IgD-negative memory B cell (primary cell): Measurements from ENCODE around the gene CFL1. TPM values are rescaled to one million over a fixed set of nuclear protein-coding genes. Genes with fewer than 3 reads are reported as not detected.

ENCODE experiments used
- H3K27ac Mint-ChIP-seq, 3 donors: one replicate each; pipeline ENCODE4 v1.8.0; 2020 to 2022; ENCODE audit warnings: mild to moderate bottlenecking in 3 of 3, mixed read lengths in 3 of 3, moderate library complexity in 1 of 3
- H3K27me3 Mint-ChIP-seq: one replicate; pipeline ENCODE4 v1.8.0; 2021; ENCODE audit warnings: mixed read lengths
- H3K36me3 Mint-ChIP-seq: one replicate; pipeline ENCODE4 v1.8.0; 2020; ENCODE audit warnings: mild to moderate bottlenecking, mixed read lengths
- H3K4me1 Mint-ChIP-seq, 3 donors: one replicate each; pipeline ENCODE4 v1.8.0; 2020 to 2022; ENCODE audit warnings: mixed read lengths in 3 of 3, mild to moderate bottlenecking in 1 of 3
- H3K4me3 Mint-ChIP-seq, 4 donors: one replicate each; pipeline ENCODE4 v1.8.0; 2020 to 2022; ENCODE audit warnings: mild to moderate bottlenecking in 4 of 4, mixed read lengths in 4 of 4, moderate library complexity in 3 of 4
- H3K9me3 Mint-ChIP-seq, 3 donors: one replicate each; pipeline ENCODE4 v1.8.0; 2020 to 2021; ENCODE audit warnings: mixed read lengths in 3 of 3, mild to moderate bottlenecking in 1 of 3
- polyA plus RNA-seq: library from polyadenylated mRNA; unstranded; fragments of 300-500 nt; fragmentation: Illumina TruSeq; gene quantifications from one replicate; pipeline ENCODE4 v1.2.3, GENCODE V29; 2021

CFL1 gene
- polyA plus RNA-seq, 1 donor from 2014 or later, result 2,244 TPM

- H3K27ac Mint-ChIP-seq, result no peak overlapping the region
- peaks cover 6 to 11% (median 6%) of the 10 kb centered on the region in 3 donors for H3K4me1 Mint-ChIP-seq
- no peak overlapping the region for H3K4me3 Mint-ChIP-seq
- H3K27me3 Mint-ChIP-seq, result peaks cover 8% of the 10 kb centered on the region
- no peaks in the 10 kb centered on the region for H3K36me3 Mint-ChIP-seq
- H3K9me3 Mint-ChIP-seq, result no peaks in the 10 kb centered on the region
Observed at GRCh38 chr11:65806979-65807378, 51.0 kb downstream of the CFL1 start.

Other genes with a start within 250 kb of the CFL1 start
- gene MAP3K11, start 244.0 kb downstream of the CFL1 start, polyA plus RNA-seq, result 26.5 TPM
- 6.8 TPM for gene PCNX3, start 242.4 kb downstream of the CFL1 start, polyA plus RNA-seq
- gene SIPA1, start 220.1 kb downstream of the CFL1 start, polyA plus RNA-seq, result 253 TPM
- 66.7 TPM for gene RELA, start 195.3 kb downstream of the CFL1 start, polyA plus RNA-seq
- gene KAT5, start 145.9 kb downstream of the CFL1 start, polyA plus RNA-seq, result 62.6 TPM
- 120 TPM for gene RNASEH2C, start 137.4 kb downstream of the CFL1 start, polyA plus RNA-seq
- gene AP5B1, start 77.2 kb downstream of the CFL1 start, polyA plus RNA-seq, result 17.2 TPM
- gene OVOL1, start 71.1 kb downstream of the CFL1 start, polyA plus RNA-seq, result not detected
- gene SNX32, start 24.2 kb downstream of the CFL1 start, polyA plus RNA-seq, result 0.78 TPM
- 38.7 TPM for gene MUS81, start 2.3 kb upstream of the CFL1 start, polyA plus RNA-seq
- gene EFEMP2, start 14.6 kb upstream of the CFL1 start, polyA plus RNA-seq, result 0.29 TPM
- 29.2 TPM for gene CTSW, start 21.7 kb upstream of the CFL1 start, polyA plus RNA-seq
- 97.0 TPM for gene FIBP, start 30.3 kb upstream of the CFL1 start, polyA plus RNA-seq
- 83.9 TPM for gene CCDC85B, start 32.5 kb upstream of the CFL1 start, polyA plus RNA-seq
- 0.79 TPM for gene FOSL1, start 42.2 kb upstream of the CFL1 start, polyA plus RNA-seq
- 61.6 TPM for gene C11orf68, start 60.9 kb upstream of the CFL1 start, polyA plus RNA-seq
- gene DRAP1, start 61.2 kb upstream of the CFL1 start, polyA plus RNA-seq, result 90.7 TPM
- gene TSGA10IP, start 87.3 kb upstream of the CFL1 start, polyA plus RNA-seq, result not detected
- 53.1 TPM for gene SART1, start 103.6 kb upstream of the CFL1 start, polyA plus RNA-seq
- 35.8 TPM for gene EIF1AD, start 144.0 kb upstream of the CFL1 start, polyA plus RNA-seq
- 284 TPM for gene BANF1, start 144.3 kb upstream of the CFL1 start, polyA plus RNA-seq
- not detected for gene CST6, start 153.8 kb upstream of the CFL1 start, polyA plus RNA-seq
- gene CATSPER1, start 168.3 kb upstream of the CFL1 start, polyA plus RNA-seq, result not detected
- not detected for gene GAL3ST3, start 191.0 kb upstream of the CFL1 start, polyA plus RNA-seq
- 91.8 TPM for gene SF3B2, start 194.2 kb upstream of the CFL1 start, polyA plus RNA-seq
- gene PACS1, start 212.1 kb upstream of the CFL1 start, polyA plus RNA-seq, result 72.9 TPM